Anterior cingulate cortex (tissue), 58 donors: ENCODE data around the gene PAXX.

Source experiments
- DNase-seq, 58 donors: peaks; one replicate each; lab custom pipeline; 2025; lab: John Stamatoyannopoulos, UW

The PAXX gene

DNA sequence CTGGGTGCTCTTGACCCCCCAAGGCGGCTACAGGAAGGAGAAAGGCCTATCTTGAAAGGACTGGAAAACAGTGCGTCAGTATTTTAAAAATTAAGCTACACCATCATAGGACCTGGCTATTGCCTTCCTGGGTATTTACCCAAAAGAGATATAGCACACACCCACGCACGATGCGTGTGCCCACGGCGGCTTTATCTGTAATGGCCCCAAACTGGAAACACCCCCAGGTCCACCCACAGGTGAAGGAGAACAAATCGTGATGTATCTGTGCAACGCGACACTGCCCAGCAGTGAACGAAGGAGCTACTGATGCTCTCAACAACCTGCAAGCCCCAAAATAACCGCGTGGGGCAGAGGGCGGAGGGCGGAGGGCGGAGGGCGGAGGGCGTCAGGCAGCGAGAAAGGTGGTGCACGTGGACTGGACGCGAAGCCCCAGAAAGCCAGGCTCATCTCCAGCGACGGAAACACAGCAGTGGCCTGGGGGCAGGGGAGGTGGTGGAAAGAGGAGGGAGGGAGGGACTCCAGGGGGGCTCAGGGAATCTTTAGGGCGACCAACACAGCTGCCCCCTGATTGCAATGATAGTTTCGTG, 27.3 kb upstream of the PAXX start:
- DNase-seq = no peak

DNA sequence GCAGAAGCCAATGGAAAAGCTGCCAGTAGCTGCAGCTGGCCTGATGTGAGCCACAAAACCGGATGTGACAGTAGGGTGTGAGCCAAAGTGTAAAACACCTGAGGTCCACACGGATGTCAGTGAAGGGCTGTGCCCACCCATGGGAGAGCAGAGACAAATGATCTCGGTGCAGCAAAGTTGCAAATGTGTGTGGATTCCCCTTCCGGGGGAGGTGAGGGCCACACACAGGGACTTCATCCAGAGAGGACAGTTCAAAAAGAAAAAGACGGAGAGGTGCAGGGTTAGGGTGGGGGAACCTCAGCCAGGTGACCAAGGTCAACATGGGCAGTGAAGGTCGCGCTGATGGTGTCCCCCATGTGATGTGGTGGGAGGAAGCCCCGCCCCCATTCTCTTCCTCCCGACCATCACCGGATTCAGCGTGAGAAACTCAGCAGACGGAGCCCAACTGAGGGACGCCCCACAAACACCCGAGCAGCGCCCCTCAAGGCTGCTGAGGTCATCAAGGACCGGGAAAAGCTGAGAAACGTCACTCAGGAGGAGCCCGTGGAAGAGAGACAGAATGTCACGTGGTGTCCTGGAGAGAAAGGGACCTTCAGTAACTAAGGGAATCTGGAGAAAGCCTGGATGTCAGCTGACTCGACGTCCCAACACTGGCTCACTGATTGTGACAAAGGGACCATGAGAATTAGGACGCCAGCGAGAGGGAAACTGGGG, 26.3 kb upstream of the PAXX start:
- peak in 52 of 58 donors; percentile 30 to 94 (median 70) for DNase-seq

DNA sequence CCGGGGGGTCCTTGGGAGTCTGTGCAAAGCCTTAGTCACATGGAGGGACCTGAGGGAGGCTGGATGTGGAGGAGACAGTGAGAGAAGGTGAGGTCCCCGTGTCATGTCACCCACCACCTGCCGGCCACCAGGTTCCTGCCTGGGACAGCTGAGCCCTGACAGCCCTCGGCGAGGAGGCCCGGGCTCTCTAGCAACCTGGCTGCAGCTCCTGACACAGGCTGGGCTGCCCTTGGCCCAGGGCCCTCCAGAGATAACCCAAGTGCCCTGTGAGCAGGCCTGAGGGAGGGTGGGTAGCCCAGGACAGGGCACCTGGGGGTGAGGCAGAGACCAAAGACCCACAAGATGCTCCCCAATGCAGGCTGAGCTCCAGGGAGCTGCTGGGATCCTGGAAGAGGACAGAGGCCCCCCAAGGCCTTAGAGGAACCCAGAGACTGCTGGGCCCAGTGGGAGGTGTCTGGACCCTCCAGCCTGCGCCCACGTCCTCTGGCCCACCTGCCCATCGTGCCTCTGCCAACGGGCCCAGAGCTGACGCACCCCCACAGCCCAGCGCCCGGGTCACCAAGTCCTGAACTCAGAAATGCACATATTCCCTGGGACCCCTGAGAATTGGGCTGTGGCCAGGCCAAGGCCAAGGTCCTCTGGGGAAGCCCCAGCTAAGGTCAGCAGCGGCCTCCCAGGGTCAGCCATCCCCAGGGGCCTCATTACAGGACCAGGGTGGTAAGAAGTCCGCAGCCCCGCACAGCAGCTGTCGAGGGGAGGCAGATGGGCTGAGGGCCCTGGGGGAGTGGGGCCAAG, 23.7 kb upstream of the PAXX start:
- no peak for DNase-seq

DNA sequence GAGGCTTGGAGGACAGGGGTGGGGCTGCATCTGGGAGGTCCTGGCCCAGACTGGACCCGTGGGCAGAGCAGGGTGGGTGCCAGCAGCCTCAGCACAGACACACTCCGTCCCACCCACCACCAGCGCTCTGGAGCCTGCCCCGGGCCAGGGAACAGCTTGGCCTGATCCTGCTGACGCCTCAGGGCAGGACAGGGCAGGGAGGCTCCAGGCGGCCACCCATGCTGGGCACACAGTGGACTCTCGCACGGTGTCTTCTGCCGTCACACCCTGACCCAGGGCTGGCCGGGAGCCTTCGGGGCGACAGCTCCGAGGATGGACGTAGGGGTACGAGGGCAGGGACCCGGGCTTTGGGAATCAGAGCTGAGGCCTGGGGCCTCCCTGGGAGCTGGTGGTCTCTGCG, 23.1 kb upstream of the PAXX start:
- no peak for DNase-seq

DNA sequence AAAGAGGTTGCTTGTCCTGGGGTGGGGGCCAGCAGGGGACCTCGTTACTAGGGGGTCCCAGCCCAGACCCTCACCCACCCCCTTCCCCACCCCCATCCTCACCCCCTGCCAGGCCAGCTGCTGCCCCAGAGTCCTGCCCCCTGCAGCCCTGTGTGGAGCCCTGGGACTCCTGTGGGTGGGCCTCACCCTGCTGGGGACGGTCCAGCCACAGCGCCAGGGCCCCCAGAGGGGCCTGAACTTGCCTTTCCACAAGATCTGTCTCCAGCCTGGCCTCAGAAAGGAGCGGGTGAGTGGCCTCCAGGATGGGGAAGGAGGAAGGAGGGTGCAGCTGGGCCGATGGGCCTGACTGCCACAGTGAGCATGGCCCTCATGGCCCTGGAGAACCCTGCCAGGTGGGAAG, 22.4 kb upstream of the PAXX start:
- DNase-seq = no peak

DNA sequence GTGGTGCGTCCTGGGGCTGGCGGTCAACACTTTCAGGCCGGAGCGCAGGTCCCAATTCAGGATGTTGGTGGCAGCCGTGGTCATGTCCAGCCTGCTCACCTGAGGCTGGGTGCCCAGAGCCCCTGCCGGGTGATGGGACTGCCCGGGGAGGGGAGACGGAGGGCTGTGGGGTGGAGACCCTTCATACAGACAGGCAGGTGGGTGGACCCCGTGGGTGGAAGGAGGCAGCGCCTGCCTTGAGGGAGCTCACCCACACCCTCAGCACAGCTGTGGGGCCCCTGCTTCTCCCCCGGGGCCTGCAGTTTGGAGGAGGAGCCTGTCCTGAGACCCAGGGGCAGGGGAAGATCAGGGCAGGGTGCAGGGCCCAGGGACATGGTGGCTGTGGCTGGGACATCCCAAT, 21.9 kb upstream of the PAXX start:
- DNase-seq = no peak

DNA sequence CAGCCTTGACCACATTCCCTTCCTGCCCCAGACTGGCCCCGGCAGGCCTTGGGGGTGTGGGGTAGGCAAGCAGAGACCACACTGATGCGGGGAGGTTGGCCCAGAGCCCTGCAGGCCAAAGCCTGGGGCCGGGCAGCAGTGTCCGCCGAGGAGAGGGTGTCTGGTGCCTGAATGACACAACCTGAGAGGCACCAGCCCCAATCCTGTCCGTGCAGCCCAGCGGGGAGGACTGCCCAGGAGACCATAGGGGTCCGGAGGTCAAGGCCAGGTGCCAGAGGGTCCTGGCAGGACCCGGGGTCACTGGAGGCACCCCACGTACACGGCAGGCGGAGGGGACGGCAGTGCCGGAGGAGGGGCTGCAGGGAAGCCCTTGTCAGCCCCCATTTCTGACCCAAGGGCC, 20.5 kb upstream of the PAXX start:
- DNase-seq = no peak

DNA sequence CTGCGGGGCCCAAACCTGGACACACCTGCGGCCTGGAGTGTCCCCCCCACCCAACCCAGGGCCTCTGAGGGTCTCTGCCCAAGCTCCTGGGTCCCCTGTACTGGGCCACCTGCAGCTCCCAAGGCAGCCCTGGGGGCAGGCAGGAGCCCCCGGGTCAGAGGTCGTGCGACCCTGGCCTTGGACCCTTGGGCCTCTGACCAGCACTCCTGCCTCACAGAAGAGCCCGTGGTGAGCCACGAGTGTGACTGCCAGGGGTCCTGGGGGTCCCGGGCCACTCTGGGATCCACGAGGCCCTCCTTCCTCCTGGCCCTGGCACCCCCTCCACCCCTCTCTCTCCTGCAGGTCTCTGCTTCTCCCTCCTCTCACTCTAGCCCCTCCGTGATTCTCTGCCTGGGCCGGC, 19.9 kb upstream of the PAXX start:
- DNase-seq = no peak

DNA sequence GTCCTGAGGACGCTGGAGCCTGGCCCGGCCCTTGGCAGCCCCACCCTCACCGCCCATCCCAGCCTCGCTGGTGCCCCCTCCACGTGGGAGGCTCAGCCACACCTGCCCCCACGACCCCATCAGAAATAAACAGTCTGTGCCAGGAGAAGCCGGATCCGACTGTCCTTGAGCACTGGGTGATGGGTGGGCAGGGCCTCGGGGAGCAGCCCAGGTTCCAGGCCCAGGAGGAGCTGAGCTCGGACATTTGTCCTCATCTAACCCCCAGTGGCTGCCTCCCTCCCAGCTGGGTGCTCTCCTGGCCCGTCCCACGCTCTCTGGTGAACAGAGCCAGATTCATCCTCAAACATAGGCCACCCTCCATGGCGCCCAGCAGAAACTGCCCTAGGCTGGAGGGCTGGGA, 19.5 kb upstream of the PAXX start:
- no peak for DNase-seq

DNA sequence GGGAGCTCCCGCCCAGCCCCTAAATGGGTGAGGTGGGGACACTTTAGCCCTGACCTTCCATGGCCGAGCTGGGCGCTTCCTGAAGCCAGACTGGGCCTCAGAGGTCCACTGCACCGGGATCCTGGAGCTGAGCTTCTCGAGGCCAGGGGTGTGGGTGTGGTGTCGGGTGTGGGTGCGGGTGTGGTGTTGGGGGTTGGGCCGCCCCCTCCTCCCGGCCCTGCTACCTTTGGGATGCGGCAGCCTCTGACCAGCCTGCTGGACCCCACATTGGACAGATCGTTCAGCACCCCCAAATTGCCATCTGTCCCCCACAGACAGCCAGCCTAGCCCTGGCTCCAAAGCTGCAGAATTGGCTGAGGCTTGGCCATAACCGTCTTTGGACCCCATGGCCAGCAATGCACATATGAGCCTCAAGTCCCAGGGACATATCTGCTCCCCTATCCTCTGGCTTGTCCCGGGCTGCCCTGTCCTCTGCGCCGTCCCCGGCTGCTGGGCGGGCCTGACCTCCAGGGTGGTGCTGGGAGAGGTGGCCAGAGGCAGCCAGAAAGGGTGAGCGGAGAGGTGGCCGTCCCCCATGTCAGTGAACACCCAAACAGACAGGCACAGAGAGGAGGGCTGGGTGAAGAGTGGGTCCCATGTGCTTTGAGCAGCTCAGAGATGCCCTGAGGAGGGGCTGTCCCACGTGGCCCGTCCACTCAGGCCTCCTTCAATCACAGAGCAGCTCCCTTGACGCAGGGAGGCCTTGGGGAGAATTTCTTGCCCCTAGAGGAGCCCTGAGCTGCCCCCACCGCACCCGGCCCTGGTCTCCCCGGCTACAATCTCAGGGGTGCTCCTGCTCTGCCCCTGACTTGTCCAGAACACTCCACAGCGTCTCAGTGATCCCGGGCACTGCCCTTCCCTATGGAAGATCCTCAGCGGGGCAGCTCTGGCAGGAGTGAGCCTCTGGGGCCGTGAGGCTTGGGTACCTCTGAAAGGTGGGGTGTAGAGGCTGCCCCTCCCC, 18.3 kb upstream of the PAXX start:
- DNase-seq = no peak

DNA sequence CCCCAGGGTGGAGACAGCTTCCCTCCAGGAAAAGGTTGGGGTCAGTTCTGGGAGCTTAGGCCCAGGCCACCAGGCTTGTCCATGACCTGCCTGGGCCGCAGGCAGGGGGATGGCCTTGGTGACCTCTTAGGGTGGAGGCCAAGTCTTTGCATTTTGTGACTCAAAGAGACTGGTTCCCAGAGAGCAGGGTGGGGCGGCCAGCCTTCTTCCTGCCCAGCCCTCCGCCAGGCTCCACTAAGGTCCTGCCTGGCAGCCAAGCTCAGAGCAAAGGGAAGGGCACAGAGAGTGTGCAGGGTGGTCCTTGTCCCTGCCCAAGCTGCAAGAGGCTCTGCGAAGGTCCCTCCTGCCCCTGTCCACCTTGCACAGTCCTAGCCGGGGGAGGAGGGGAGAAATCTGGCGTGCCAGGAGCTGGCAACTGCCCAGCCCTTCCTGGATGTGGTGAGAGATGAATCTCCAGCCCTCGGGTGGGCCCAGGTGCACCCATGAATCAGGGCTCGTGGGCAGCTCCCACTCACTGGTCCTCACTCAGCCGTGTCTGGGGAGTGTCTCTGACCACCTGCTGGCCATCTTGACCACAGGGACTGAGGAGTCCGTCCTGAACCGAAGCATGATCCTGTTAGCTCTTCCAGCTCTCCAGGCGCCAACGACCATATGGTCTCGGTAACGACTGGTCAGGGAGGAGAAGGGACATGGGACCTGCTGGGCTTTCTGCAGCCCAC, 17.2 kb upstream of the PAXX start:
- no peak for DNase-seq

DNA sequence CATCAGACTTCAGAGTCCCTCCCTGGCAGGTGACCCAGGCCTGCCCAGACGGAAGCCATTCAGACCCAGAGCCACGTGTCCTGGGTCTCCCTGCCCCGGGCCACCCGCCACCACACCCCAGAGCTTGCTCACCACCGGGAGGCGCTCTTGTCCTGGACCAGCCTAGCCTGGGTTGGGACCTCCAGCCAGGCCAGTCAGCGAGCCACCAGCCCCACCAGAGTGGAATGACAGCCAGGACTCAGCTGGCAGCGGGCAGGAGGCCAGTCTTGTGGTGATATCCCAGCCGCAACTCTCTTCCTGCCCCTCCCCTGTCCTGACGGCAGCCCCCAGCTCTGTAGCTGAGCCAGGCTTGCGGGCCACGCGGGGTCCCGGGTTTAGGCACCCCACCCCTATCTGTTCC, 16.6 kb upstream of the PAXX start:
- DNase-seq = peak in 51 of 58 donors; percentile 20 to 90 (median 69)

DNA sequence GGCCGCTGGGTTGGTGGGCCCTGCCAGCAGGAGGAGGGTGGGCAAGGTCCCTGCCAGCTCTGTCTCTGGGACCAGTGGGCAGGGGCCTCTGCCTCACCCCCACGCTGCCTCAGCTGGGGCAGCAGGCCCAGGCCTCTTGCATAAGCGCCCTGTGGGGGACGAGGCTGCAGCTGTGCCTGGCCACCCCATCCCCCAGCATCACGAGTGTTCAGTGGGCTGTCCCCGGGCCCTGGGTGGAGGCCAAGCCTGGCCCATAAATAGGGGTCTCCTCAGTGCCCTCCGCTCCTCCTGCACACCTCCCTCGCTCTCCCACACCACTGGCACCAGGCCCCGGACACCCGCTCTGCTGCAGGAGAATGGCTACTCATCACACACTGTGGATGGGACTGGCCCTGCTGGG, 15.0 kb upstream of the PAXX start, which contains the start of gene PTGDS:
Gene PTGDS (plus strand): TSS at position 282 of the 400 bp plus-strand sequence. CDS start 75 bp downstream, at position 357.
- DNase-seq = peak in 57 of 58 donors; percentile 66 to 98 (median 92)

DNA sequence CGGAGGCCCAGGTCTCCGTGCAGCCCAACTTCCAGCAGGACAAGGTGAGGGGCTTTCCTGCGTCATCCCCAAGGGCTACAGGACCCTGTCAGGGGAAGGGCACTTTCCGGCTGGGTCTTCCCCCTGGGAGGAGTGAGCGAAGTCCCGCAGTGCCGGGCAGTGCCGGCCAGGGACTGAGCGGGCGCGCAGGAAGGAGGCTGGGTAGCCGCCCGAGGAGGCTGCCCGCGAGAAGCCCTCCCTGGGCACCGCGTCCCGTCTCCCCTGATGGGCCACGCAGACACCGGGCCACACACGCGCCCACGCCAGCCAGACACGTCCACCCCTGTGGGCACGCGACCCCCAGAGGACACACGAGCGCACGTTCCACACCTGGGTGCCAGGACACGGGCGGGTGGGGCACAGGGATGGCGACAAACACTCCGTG, 14.6 kb upstream of the PAXX start:
- DNase-seq = peak in 4 of 58 donors; percentile 53 to 76 (median 66)

DNA sequence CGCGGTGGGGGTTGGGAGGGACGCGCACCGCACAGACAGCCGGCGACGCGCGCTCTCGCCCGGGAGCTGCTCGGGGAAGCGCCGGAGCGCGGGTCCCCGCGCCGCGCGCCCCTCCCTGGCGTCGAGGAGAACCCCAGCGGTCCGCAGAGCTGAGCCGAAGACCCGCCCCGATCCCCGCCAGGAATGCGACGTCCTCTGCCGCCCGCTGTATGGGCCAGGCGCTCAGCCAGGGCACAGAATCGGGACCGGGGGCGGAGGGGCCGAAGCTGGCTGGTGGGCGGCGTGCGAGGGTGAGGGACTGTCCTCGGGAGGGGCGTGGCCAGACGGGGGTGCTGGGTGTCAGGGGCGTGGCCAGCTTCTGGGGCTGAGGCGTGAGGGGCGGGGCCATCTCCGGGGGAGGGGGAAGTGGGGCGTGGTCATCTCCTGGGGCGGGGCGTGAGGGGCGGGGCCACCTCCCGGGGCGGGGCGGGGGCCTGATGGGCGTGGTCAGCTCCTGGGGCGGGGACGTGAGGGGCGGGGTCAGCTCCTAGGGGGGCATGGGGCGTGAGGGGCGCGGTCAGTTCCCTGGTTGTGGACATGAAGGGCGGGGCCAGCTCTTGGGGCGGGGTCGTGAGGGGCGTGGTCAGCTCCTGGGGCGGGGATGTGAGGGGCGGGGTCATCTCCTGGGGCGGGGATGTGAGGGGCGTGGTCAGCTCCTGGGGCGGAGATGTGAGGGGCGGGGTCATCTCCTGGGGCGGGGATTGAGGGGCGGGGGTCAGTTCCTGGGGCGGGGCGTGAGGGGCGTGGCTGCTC, 14.0 kb upstream of the PAXX start:
- peak in 57 of 58 donors; percentile 40 to 100 (median 90) for DNase-seq

DNA sequence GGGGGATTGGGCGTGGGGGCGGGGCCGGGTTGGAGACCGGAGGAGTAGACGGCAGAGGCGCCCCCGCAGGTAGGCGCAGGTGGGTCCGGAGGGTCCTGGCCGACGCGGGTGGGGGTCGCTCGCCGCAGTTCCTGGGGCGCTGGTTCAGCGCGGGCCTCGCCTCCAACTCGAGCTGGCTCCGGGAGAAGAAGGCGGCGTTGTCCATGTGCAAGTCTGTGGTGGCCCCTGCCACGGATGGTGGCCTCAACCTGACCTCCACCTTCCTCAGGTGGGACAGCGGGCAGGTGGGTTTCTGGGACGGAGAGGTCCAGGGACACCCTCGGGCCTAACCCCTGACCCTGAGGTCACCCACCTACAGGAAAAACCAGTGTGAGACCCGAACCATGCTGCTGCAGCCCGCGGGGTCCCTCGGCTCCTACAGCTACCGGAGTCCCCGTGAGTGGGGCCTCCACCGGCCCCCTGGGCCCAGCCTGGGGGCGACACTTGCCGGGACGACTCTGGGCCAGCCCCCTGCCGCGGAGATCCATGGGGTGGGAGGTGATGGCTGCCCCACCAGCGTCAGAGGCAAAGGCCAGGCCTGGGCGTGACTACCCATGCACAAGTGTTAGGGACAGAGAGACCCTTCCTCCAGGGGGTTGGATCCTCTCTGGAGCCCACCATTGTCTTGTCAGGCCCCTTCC, 13.2 kb upstream of the PAXX start:
- DNase-seq = peak in 2 of 58 donors; percentile 66 to 72

DNA sequence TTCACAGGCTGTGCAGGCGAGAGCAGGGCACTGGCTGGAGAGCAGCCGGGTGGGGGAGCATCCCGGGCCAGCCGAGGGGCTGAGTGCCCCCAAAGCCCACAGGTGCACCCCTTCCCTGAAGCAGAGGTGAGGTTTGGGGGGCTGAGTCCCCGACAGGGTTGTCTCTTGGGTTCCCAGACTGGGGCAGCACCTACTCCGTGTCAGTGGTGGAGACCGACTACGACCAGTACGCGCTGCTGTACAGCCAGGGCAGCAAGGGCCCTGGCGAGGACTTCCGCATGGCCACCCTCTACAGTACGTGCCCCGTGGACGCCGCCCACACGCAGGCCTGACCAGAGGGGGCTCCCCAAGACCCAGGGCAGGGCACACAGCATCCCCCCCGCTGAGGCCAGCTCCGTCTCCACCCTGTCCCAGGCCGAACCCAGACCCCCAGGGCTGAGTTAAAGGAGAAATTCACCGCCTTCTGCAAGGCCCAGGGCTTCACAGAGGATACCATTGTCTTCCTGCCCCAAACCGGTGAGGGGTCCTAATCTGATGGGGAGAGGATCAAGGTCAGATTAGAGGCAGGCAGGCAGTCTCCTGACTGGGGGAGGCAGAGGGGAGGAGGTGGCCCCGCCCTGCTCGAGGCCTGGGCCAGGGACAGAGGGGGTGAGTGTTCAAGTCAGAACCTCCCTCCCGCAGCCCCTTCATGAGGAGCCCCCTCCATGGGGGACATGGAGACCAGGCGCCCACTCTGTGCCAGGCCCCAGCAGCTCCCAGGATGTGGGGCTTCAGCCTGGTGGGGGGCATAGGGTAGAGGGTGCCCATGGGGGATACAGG, 12.2 kb upstream of the PAXX start:
- DNase-seq = peak in 5 of 58 donors; percentile 23 to 58 (median 37)
